IMR-90 (cell line): ENCODE measurements around the gene SPAG4.

Experiments
- BHLHE40 ChIP-seq: fragments of 150-350 bp; IDR thresholded peaks from 2 replicates; pipeline ENCODE4 v1.6.1; 2016; ENCODE audit warnings: mild to moderate bottlenecking, low read depth, low read length
- CEBPB ChIP-seq: IDR thresholded peaks from 2 replicates; pipeline ENCODE4 v1.6.1; 2012; ENCODE audit warnings: low read depth, low read length, improper control_type of control experiment
- CHD1 ChIP-seq: IDR thresholded peaks from 2 replicates; pipeline ENCODE4 v1.6.1; 2012; ENCODE audit warnings: low read depth, low read length, improper control_type of control experiment
- CTCF ChIP-seq: conservative IDR thresholded peaks from 2 replicates; pipeline ENCODE4 v1.5.1; 2012; ENCODE audit warnings: mild to moderate bottlenecking, low read depth, low read length, improper control_type of control experiment
- FOS ChIP-seq: fragments of 150-350 bp; IDR thresholded peaks from 2 replicates; pipeline ENCODE4 v1.6.1; 2016; ENCODE audit warnings: low read depth, low read length
- MAZ ChIP-seq: IDR thresholded peaks from 2 replicates; pipeline ENCODE4 v1.6.1; 2012; ENCODE audit warnings: low read depth, mild to moderate bottlenecking, low read length, improper control_type of control experiment, moderate library complexity, borderline replicate concordance
- MXI1 ChIP-seq: IDR thresholded peaks from 2 replicates; pipeline ENCODE4 v1.6.1; 2012; ENCODE audit warnings: low read depth, mild to moderate bottlenecking, low read length, moderate library complexity, borderline replicate concordance
- NFE2L2 ChIP-seq: fragments of 150-350 bp; IDR thresholded peaks from 2 replicates; pipeline ENCODE4 v1.6.1; 2016; ENCODE audit warnings: low read depth, mild to moderate bottlenecking, low read length
- POLR2A ChIP-seq: IDR thresholded peaks from 2 replicates; pipeline ENCODE4 v1.6.1; 2012; ENCODE audit warnings: mild to moderate bottlenecking, low read depth, low read length
- RAD21 ChIP-seq: IDR thresholded peaks from 2 replicates; pipeline ENCODE4 v1.6.1; 2012; ENCODE audit warnings: low read length, improper control_type of control experiment
- RCOR1 ChIP-seq: IDR thresholded peaks from 2 replicates; pipeline ENCODE4 v1.6.1; 2012; ENCODE audit warnings: mild to moderate bottlenecking, low read length, improper control_type of control experiment; ENCODE audit not compliant: insufficient replicate concordance
- SMC3 ChIP-seq: fragments of 150-350 bp; IDR thresholded peaks from 2 replicates; pipeline ENCODE4 v1.6.1; 2016; ENCODE audit warnings: low read depth, mild to moderate bottlenecking, antibody characterized with exemption, low read length, moderate library complexity
- TF ChIP-seq, protein P1 (sequence below): fragments of 150-350 bp; IDR thresholded peaks from 2 replicates; pipeline ENCODE4 v1.6.1; 2017; ENCODE audit warnings: mild to moderate bottlenecking, antibody characterized with exemption, low read length, low read depth

DNA sequence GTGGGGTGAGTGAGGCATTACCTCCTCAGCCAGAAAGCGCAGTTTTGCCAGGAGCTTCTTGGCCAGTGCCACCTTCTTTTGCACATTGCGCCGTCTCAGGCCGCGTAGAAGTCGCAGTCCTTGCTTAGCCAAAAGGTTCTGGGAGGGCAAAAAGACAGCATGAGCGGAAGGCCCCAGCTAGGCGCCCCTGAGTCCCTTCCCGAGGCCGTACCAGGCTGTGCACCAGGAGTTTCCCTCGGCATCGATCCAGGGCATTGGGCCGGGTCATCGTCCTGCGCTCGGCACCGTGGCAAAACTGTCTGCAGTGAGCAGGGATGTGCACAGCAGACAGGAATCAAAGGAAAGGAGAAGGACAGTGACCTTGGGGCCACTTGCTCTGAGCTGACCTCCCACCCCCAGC is 20.2 kb upstream of the SPAG4 start:
- TF ChIP-seq CTCF (no peak), MXI1 (no peak), POLR2A (no peak), MAZ (no peak), RAD21 (no peak), SMC3 (no peak), FOS (no peak), BHLHE40 (no peak), CEBPB (no peak), RCOR1 (no peak), CHD1 (no peak), NFE2L2 (no peak)
- TF ChIP-seq, protein P1, sequence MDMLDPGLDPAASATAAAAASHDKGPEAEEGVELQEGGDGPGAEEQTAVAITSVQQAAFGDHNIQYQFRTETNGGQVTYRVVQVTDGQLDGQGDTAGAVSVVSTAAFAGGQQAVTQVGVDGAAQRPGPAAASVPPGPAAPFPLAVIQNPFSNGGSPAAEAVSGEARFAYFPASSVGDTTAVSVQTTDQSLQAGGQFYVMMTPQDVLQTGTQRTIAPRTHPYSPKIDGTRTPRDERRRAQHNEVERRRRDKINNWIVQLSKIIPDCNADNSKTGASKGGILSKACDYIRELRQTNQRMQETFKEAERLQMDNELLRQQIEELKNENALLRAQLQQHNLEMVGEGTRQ: no peak
